K562 (cell line): Measurements from ENCODE around the gene MRPL30. TPM values are rescaled to one million over a fixed set of nuclear protein-coding genes. Genes with fewer than 3 reads are reported as not detected.

ENCODE experiments used
- HIVEP1 ChIP-seq: fragments of 250-450 bp; sonication (Bioruptor Pico); IDR thresholded peaks from 2 replicates; pipeline ENCODE4 v1.4.0; 2020; ENCODE audit warnings: mild to moderate bottlenecking
- NCOR1 ChIP-seq: fragments of 450-650 bp; IDR thresholded peaks from 2 replicates; pipeline ENCODE4 v1.6.1; 2016; ENCODE audit warnings: mild to moderate bottlenecking, moderate library complexity
- POLR2AphosphoS5 ChIP-seq: IDR thresholded peaks from 2 replicates; pipeline ENCODE4 v1.6.1; 2011; ENCODE audit warnings: mild to moderate bottlenecking, low read depth, low read length, moderate library complexity; ENCODE audit not compliant: control insufficient read depth, insufficient read depth
- POLR3A ChIP-seq: IDR thresholded peaks from 2 replicates; pipeline ENCODE4 v1.6.1; 2011; ENCODE audit warnings: borderline replicate concordance, mild to moderate bottlenecking, moderate library complexity; ENCODE audit not compliant: insufficient read length, insufficient read depth; ENCODE audit errors: extremely low read depth
- RFX5 ChIP-seq: IDR thresholded peaks from 2 replicates; pipeline ENCODE4 v1.6.1; 2011; ENCODE audit warnings: low read depth, mild to moderate bottlenecking, improper control_type of control experiment, low read length
- SAP30 ChIP-seq: fragments of 200-600 bp; sonication (generic); IDR thresholded peaks from 2 replicates; pipeline ENCODE4 v1.6.1; 2012; ENCODE audit warnings: borderline replicate concordance, low read depth, mild to moderate bottlenecking, moderate library complexity, low read length, control low read depth, inconsistent platforms; ENCODE audit not compliant: insufficient read depth, poor library complexity, severe bottlenecking
- TCF7 ChIP-seq: sonication (generic); IDR thresholded peaks from 2 replicates; pipeline ENCODE4 v1.6.1; 2016; ENCODE audit warnings: antibody characterized with exemption, borderline replicate concordance
- XRCC4 ChIP-seq: IDR thresholded peaks from one replicate; pipeline ENCODE4 v1.6.1; 2011; ENCODE audit not compliant: insufficient read depth, insufficient read length; ENCODE audit errors: extremely low read depth
- ZC3H8 ChIP-seq: fragments of 450-650 bp; IDR thresholded peaks from 2 replicates; pipeline ENCODE4 v1.6.1; 2017
- polyA plus RNA-seq, 8 experiments: library from polyadenylated mRNA; depleted of rRNA in 4 of 8; stranded (reverse) in 5 of 8; unstranded in 3 of 8; fragments of >200 nt; fragmentation: Nextera tagmentation in 2 of 8; fragmentation: Illumina TruSeq in 1 of 8; extraction: Ambion mirVana in 2 of 8; extraction: Trizol in 1 of 8; gene quantifications; 2 replicates each; pipeline versions ENCODE4 v1.2.1 to v1.2.3, GENCODE V29; 2011 to 2014; ENCODE audit warnings: inconsistent platforms in 1 of 8, missing spikeins in 1 of 8
- total RNA-seq, 7 experiments: library from RNA; depleted of rRNA in 6 of 7; stranded (reverse); fragments of >200 nt in 6 of 7; fragmentation: Illumina TruSeq in 2 of 7; extraction: Trizol in 2 of 7; gene quantifications; 2 replicates each; pipeline versions ENCODE4 v1.2.1 to v1.2.3, GENCODE V29; 2011 to 2021; ENCODE audit warnings: low replicate concordance in 1 of 7
- TF ChIP-seq, protein P1 (sequence below): fragments of 200-800 bp; sonication (Bioruptor generic); IDR thresholded peaks from 2 replicates; pipeline ENCODE4 v1.6.1; 2017; ENCODE audit warnings: missing genetic modification characterization, missing compliant biosample characterization
- TF ChIP-seq, protein P2 (sequence below): fragments of 450-650 bp; formaldehyde crosslinking; IDR thresholded peaks from 2 replicates; pipeline ENCODE4 v1.4.0; 2020; ENCODE audit warnings: mild to moderate bottlenecking, mixed read lengths
- TF ChIP-seq, protein P3 (sequence below), 2 experiments: IDR thresholded peaks; 2 replicates each; pipeline ENCODE4 v1.6.1; 2012; ENCODE audit warnings: improper control_type of control experiment in 2 of 2, low read depth in 2 of 2, low read length in 2 of 2, borderline replicate concordance in 1 of 2
- TF ChIP-seq, protein P4 (sequence below): fragments of 250-450 bp; sonication (Bioruptor Pico); IDR thresholded peaks from 2 replicates; pipeline ENCODE4 v1.5.0; 2021
- TF ChIP-seq, protein P5 (sequence below): fragments of 250-450 bp; sonication (Bioruptor Pico); IDR thresholded peaks from 2 replicates; pipeline ENCODE4 v1.8.0; 2021; ENCODE audit warnings: borderline replicate concordance, mild to moderate bottlenecking, moderate library complexity; ENCODE audit not compliant: poor library complexity, severe bottlenecking

The MRPL30 gene
- total and polyA plus RNA-seq, 9 of the 15 experiments (the other 6 are each of a cell fraction or from before 2014, with no cell fraction given): 63.3 to 130 (median 87.0) TPM

DNA sequence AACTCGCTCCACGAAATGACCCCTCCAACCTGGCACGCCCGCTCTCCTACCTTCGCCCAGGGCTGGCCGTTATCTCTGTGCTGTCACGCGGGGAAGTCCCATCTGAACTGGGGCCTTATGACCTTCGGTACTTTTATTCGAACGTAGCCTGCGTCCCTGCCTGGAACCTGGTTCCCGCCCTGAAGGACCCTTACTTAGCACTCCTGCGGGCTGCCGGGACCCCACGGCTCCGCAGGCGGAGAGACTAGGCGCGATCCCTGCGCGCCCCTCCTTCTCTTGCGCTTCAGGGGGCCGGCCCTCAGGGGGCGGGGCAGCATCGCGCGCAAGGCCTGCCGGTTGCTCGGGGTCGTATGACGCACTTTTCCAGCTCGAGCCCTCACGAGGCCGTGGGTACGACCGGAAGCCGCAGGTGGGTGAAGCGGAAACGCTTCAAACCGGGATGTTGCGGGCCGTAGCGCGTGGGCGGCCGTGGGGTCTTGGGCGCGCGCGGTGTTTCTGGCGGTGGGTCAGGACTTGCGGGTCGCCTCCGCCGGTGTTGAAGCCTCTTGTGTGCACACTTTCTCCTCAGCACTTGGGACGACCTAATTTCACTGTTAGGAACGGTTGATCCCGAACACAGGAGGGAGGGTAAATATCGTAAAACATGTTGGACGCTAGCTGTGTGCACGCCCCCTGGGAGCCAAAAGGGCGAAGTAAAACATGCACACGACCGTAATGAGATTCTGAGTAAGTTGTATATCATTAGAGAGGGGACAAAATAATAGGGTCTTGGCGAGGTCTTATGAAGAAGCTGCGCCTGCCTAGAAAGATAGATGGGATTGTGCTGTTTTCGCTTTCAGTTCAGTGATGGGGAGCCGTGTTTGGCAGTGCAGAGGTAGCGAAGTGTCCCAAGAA lies 26.1 kb upstream of the MRPL30 start, which contains the start of the genes LIPT1 and TSGA10 (continued):
- TF ChIP-seq, protein P1, sequence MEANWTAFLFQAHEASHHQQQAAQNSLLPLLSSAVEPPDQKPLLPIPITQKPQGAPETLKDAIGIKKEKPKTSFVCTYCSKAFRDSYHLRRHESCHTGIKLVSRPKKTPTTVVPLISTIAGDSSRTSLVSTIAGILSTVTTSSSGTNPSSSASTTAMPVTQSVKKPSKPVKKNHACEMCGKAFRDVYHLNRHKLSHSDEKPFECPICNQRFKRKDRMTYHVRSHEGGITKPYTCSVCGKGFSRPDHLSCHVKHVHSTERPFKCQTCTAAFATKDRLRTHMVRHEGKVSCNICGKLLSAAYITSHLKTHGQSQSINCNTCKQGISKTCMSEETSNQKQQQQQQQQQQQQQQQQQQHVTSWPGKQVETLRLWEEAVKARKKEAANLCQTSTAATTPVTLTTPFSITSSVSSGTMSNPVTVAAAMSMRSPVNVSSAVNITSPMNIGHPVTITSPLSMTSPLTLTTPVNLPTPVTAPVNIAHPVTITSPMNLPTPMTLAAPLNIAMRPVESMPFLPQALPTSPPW (CRISPR knock-in tag): peak; percentile 81
- peak; percentile 5; the same call in 1 of the 2 replicates for TF ChIP-seq NCOR1
- TF ChIP-seq, protein P2, sequence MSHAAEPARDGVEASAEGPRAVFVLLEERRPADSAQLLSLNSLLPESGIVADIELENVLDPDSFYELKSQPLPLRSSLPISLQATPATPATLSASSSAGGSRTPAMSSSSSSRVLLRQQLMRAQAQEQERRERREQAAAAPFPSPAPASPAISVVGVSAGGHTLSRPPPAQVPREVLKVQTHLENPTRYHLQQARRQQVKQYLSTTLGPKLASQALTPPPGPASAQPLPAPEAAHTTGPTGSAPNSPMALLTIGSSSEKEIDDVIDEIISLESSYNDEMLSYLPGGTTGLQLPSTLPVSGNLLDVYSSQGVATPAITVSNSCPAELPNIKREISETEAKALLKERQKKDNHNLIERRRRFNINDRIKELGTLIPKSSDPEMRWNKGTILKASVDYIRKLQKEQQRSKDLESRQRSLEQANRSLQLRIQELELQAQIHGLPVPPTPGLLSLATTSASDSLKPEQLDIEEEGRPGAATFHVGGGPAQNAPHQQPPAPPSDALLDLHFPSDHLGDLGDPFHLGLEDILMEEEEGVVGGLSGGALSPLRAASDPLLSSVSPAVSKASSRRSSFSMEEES (CRISPR knock-in tag): no peak
- TF ChIP-seq, protein P3, sequence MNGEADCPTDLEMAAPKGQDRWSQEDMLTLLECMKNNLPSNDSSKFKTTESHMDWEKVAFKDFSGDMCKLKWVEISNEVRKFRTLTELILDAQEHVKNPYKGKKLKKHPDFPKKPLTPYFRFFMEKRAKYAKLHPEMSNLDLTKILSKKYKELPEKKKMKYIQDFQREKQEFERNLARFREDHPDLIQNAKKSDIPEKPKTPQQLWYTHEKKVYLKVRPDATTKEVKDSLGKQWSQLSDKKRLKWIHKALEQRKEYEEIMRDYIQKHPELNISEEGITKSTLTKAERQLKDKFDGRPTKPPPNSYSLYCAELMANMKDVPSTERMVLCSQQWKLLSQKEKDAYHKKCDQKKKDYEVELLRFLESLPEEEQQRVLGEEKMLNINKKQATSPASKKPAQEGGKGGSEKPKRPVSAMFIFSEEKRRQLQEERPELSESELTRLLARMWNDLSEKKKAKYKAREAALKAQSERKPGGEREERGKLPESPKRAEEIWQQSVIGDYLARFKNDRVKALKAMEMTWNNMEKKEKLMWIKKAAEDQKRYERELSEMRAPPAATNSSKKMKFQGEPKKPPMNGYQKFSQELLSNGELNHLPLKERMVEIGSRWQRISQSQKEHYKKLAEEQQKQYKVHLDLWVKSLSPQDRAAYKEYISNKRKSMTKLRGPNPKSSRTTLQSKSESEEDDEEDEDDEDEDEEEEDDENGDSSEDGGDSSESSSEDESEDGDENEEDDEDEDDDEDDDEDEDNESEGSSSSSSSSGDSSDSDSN (IDR thresholded peaks at IDR 0.05; ENCODE audit: borderline replicate concordance in 1 of 2, low read depth in 2 of 2, low read length in 2 of 2): peak in 1 of 2 experiments; percentile 50; a peak in 1 of 4 replicates
- TF ChIP-seq POLR3A: no peak
- no peak for TF ChIP-seq TCF7
- no peak for TF ChIP-seq ZC3H8
- TF ChIP-seq POLR2AphosphoS5: peak; percentile 78
- TF ChIP-seq HIVEP1 (CRISPR knock-in tag): no peak
- TF ChIP-seq, protein P4, sequence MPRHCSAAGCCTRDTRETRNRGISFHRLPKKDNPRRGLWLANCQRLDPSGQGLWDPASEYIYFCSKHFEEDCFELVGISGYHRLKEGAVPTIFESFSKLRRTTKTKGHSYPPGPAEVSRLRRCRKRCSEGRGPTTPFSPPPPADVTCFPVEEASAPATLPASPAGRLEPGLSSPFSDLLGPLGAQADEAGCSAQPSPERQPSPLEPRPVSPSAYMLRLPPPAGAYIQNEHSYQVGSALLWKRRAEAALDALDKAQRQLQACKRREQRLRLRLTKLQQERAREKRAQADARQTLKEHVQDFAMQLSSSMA (CRISPR knock-in tag): no peak
- TF ChIP-seq SAP30: peak; percentile 72
- TF ChIP-seq RFX5: no peak
- no peak for TF ChIP-seq XRCC4
- TF ChIP-seq, protein P5, sequence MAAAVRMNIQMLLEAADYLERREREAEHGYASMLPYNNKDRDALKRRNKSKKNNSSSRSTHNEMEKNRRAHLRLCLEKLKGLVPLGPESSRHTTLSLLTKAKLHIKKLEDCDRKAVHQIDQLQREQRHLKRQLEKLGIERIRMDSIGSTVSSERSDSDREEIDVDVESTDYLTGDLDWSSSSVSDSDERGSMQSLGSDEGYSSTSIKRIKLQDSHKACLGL (CRISPR knock-in tag): peak; percentile 64
